Right lobe of liver (tissue), 6 donors: ENCODE measurements around the gene CA11. TPM values are rescaled to one million over a fixed set of nuclear protein-coding genes. Genes with fewer than 3 reads are reported as not detected.

Experiments used
- ATAC-seq, 4 donors: fragments of 200-7000 bp; cut with Tn5 transposase; one replicate each; pipeline ENCODE4 v1.9.1; 2020; ENCODE audit warnings: mild to moderate bottlenecking in 4 of 4, moderate library complexity in 4 of 4
- DNase-seq, 3 donors: peaks; one replicate each; pipeline ENCODE4 v3.0.0-alpha.2; 2020
- H3K27ac ChIP-seq, 3 donors: fragments of 200-600 bp; one replicate each; pipeline ENCODE4 v1.8.0; 2022
- H3K27me3 ChIP-seq, 2 donors: fragments of 200-600 bp; one replicate each; pipeline ENCODE4 v1.8.0; 2022
- H3K36me3 ChIP-seq, 4 donors: fragments of 200-600 bp; sonication (generic) in 1 of 4; one replicate each; pipeline versions ENCODE4 v1.5.1 to v1.8.0; 2017 to 2022; ENCODE audit warnings: control low read depth in 1 of 4
- H3K4me1 ChIP-seq, 4 donors: fragments of 200-600 bp; sonication (generic) in 1 of 4; one replicate each; pipeline versions ENCODE4 v1.5.1 to v1.8.0; 2017 to 2022; ENCODE audit warnings: control low read depth in 1 of 4
- H3K4me3 ChIP-seq, 3 donors: fragments of 200-600 bp; one replicate each; pipeline ENCODE4 v1.8.0; 2022
- H3K9me3 ChIP-seq, 4 donors: fragments of 200-600 bp; sonication (generic) in 1 of 4; one replicate each; pipeline versions ENCODE4 v1.5.1 to v1.8.0; 2017 to 2022; ENCODE audit warnings: control low read depth in 1 of 4
- CTCF ChIP-seq, 4 donors: fragments of 200-600 bp in 3 of 4; fragments of 450-650 bp in 1 of 4; IDR thresholded peaks; one replicate each; pipeline versions ENCODE4 v1.5.1 to v1.8.0; 2016 to 2022; ENCODE audit warnings: antibody characterized with exemption in 4 of 4, mild to moderate bottlenecking in 2 of 4
- POLR2A ChIP-seq: fragments of 450-650 bp; IDR thresholded peaks from one replicate; pipeline ENCODE4 v1.6.1; 2017; ENCODE audit warnings: antibody characterized with exemption, mild to moderate bottlenecking
- WGBS: methylation state at CpG from one replicate; pipeline ENCODE4 v1.1.6; 2018; ENCODE audit warnings: low coverage, low lambda C conversion rate; ENCODE audit not compliant: insufficient coverage; ENCODE audit errors: missing lambda C conversion rate; 5-methylcytosine and 5-hydroxymethylcytosine counted together
- intact Hi-C, 2 donors: fragments of 100-400 bp; cut with DNase I; formaldehyde crosslinking; loops; one replicate each; pipeline versions ENCODE4 v1.11.2 to v1.14.1; 2022
- total RNA-seq, 6 experiments: library from RNA; depleted of rRNA in 2 of 6; stranded (reverse); fragments of >200 nt in 2 of 6; fragmentation: NEBNext Ultra II Directional in 3 of 6; extraction: Animal tissue kit (Norgen Biotek cat#: 25700) in 3 of 6; gene quantifications; one replicate each; pipeline versions ENCODE4 v1.1.0 to v1.2.4, GENCODE V29; 2016 to 2023
- donor health status: DM: no; HTN: yes; CAD: no.
- donor health status: DM: no; HTN: no; CAD: no.
- donor health status: DM: no; HTN: no; CAD: no.
- donor health status: DM: no; HTN: yes; CAD: no.
- donor health status: DM: no; HTN: yes; CAD: no.

Gene CA11
- total RNA-seq, 6 experiments from 2014 or later: 0.25 to 2.0 (median 0.54) TPM

- ATAC-seq (peak in 1 of 4 donors; percentile 1), DNase-seq (peak; percentile 47 to 74 (median 65))
- no peaks in the 10 kb centered on the region for H3K9me3 ChIP-seq
- no peaks in the 10 kb centered on the region for H3K36me3 ChIP-seq
- no peak for TF ChIP-seq CTCF (IDR thresholded peaks at IDR 0.05)
- TF ChIP-seq POLR2A: no peak
- H3K4me1 ChIP-seq: peaks cover 0 to 39% (median 10%) of the 10 kb centered on the region in 4 donors
- H3K27ac ChIP-seq: no peak overlapping the region
- peak overlapping the region in 1 of 3 donors; percentile 55 for H3K4me3 ChIP-seq
- intact Hi-C loops: no loop called here
- WGBS: 83% methylated on average over 13 of the region's 30 CpGs
- H3K27me3 ChIP-seq: no peaks in the 10 kb centered on the region
Measured at GRCh38 chr19:48625891-48626327, 20.1 kb downstream of the CA11 start.

- Histone ChIP-seq H3K27me3 (no peaks in the 10 kb centered on the region), H3K27ac (peak overlapping the region in 1 of 3 donors; percentile 47), H3K4me1 (peaks cover 0 to 40% (median 11%) of the 10 kb centered on the region in 4 donors), H3K9me3 (no peaks in the 10 kb centered on the region), H3K36me3 (no peaks in the 10 kb centered on the region), H3K4me3 (peak overlapping the region; percentile 46 to 61 (median 55))
- peak; percentile 49 to 76 (median 65) for DNase-seq
- intact Hi-C loops: no loop called here
- ATAC-seq: peak; percentile 3 to 15 (median 6)
- TF ChIP-seq CTCF (IDR thresholded peaks at IDR 0.05): no peak
- TF ChIP-seq POLR2A: no peak
- WGBS: 26% methylated on average over 18 of the region's 24 CpGs
Measured at GRCh38 chr19:48624791-48625723, 20.9 kb downstream of the CA11 start.

- H3K36me3 ChIP-seq: no peaks in the 10 kb centered on the region
- peak overlapping the region; percentile 44 to 65 (median 64) for H3K27ac ChIP-seq
- ATAC-seq: peak; percentile 69 to 83 (median 78)
- 1% methylated on average over 39 of the region's 40 CpGs for WGBS
- TF ChIP-seq CTCF (IDR thresholded peaks at IDR 0.05) (no peak), POLR2A (no peak)
- no peaks in the 10 kb centered on the region for H3K27me3 ChIP-seq
- H3K4me3 ChIP-seq: peak overlapping the region; percentile 46 to 61 (median 55)
- peak; percentile 98 to 99 (median 98) for DNase-seq
- no peaks in the 10 kb centered on the region for H3K9me3 ChIP-seq
- intact Hi-C loops: no loop called here
- H3K4me1 ChIP-seq: peaks cover 0 to 44% (median 13%) of the 10 kb centered on the region in 4 donors
Measured at GRCh38 chr19:48624067-48624594, 21.9 kb downstream of the CA11 start.

- WGBS: 36% methylated on average over 8 of the region's 8 CpGs
- Histone ChIP-seq H3K9me3 (no peaks in the 10 kb centered on the region), H3K4me3 (peak overlapping the region in 2 of 3 donors; percentile 55 to 61), H3K36me3 (no peaks in the 10 kb centered on the region), H3K4me1 (peaks cover 0 to 44% (median 13%) of the 10 kb centered on the region in 4 donors), H3K27ac (peak overlapping the region; percentile 44 to 65 (median 64)), H3K27me3 (no peaks in the 10 kb centered on the region)
- ATAC-seq (no peak), DNase-seq (no peak)
- intact Hi-C loops: no loop called here
- TF ChIP-seq POLR2A: no peak
- TF ChIP-seq CTCF (IDR thresholded peaks at IDR 0.05): no peak
Measured at GRCh38 chr19:48623556-48624066, 22.4 kb downstream of the CA11 start.
